Stimulated activated CD8-positive, alpha-beta memory T cell treated with anti-CD3 and anti-CD28 coated beads, Interleukin-12 subunit alpha, Interleukin-12 subunit beta, amount 100 ng/mL, for 1 hour (primary cell): ENCODE data around the gene IL17RE.
"Not testable (repeated sequence)": the region's sequence is repeated elsewhere in the genome, so short reads cannot be mapped to it uniquely, and the experiment has no call there.

Source experiments
- DNase-seq: peaks from one replicate; pipeline ENCODE4 v3.0.0-alpha.2; 2020; ENCODE audit warnings: low read depth

IL17RE gene, protein sequence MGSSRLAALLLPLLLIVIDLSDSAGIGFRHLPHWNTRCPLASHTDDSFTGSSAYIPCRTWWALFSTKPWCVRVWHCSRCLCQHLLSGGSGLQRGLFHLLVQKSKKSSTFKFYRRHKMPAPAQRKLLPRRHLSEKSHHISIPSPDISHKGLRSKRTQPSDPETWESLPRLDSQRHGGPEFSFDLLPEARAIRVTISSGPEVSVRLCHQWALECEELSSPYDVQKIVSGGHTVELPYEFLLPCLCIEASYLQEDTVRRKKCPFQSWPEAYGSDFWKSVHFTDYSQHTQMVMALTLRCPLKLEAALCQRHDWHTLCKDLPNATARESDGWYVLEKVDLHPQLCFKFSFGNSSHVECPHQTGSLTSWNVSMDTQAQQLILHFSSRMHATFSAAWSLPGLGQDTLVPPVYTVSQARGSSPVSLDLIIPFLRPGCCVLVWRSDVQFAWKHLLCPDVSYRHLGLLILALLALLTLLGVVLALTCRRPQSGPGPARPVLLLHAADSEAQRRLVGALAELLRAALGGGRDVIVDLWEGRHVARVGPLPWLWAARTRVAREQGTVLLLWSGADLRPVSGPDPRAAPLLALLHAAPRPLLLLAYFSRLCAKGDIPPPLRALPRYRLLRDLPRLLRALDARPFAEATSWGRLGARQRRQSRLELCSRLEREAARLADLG

DNA sequence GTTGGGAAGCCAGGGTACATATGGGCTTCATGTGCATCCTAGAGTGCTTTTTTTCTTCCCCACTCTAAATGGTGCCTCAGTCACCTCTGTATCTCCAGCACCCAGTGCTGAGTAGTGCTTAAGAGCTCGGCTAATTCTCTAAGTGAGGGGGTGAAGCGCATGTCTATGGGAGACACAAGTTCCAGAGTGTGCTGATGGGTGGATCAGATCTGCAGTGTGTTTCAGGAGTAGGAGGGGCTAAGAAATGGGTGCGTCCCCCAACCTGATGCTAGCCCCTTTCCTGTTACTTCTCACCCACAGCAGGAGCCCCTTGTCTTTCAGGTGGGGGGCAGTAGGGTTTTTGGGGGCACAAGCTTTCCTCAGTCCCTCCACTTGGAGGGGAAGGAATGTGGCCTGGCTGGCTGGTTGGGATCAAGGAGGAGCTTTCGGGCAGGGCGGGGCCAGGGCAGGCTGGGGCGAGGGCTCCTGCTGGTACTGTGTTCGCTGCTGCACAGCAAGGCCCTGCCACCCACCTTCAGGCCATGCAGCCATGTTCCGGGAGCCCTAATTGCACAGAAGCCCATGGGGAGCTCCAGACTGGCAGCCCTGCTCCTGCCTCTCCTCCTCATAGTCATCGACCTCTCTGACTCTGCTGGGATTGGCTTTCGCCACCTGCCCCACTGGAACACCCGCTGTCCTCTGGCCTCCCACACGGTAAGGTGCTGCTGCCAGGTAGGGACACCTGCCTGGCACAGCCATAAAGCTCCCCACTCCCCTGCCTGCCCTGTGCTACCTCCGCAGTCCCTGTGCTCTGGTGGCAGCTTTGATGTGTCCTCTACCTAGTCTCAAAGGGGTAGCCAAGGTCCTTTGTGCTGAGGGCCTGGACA, at the start of gene IL17RE:
Gene IL17RE (plus strand): TSS at position 477 of the 866 bp plus-strand sequence. CDS start 85 bp downstream, at position 562.
- no peak for DNase-seq

DNA sequence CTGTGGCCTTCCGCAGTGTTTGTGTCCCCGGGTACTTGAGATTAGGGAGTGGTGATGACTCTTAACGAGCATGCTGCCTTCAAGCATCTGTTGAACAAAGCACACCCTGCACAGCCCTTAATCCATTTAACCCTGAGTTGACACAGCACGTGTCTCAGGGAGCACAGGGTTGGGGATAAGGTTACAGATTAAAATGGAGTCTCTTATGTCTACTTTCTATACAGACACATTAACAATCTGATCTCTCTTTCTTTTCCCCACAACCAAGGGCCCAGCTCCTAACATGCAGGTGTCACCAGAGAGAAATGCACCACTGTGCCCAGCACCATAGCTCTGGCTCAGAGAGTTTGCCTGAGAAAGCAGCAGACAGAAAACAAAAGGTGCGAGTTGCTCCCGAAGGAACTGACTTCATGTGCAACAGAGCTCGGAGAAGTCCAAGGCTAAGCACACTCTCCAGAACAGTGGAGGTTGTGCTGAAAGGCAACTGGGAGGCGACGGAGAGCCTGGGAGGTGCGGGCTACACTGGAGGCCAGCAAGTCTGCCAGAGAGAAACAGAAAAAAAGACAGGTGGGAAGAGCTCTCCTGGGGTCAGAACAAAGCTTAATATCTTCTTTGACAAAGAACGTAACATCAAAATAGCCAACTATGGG, 48.2 kb upstream of the IL17RE start:
- not testable (repeated sequence) for DNase-seq

DNA sequence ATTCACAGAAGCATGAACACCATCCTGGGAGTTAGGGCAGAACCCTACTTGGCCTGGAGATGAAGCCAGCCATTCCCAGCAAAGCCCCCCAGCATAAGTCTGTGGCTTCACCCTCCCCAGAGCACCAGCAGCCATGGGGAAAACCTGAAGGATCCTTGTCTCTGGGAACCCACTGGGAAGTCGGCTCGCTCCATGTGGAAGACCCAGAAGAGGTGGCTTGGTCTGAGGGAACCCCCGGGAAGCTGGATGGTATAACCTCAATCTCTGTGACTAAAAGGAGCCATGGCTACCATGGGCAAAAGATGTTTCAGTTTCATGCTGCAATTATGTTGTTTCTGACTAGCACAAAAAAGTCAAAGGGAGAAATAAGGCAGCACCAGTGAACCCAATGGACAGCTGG, 47.1 kb upstream of the IL17RE start:
- no peak for DNase-seq

DNA sequence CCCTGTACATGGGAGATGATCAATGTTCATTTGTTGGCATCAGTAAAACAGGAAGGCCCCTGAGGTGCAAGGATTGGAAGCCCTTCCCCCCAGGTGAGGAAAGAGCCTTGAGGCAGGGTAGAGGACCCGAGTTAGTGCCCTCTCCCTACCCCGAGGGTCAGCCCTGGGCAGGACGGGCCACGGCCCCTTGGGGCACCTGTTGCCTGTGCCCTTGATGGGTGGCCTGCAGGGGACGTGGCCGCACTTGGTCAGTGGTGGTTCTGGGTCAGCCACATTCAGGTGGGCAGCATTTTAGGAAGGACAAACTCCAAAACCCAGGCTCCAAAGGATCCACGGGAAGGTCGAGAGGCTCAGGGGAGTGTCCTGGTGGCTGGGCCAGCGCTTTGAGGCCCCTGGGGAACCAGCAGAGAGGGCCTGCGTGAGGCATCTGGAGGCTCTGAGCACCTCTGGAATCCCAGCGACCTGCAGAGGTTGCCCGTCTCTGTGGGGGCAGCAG, 43.1 kb upstream of the IL17RE start:
- no peak for DNase-seq

DNA sequence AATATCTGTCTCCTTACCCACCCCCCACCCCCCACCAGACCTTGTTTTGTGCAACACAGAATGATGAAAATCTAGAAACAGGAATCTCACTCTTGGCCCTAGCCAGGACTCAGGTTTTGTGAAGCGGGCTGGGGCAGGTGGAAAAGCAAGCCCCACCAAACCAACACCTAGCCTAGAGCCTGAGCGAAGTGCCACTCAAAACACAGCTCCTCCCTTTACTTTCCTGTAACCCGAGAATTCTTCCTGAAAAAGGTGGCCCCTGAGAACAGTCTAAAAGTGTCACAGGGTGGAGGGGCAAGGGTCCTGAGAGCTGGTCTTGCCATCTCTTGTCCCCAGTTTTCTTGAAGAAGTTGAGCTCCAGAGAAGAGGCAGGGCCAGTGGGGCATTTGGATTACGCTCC, 41.4 kb upstream of the IL17RE start:
- no peak for DNase-seq

DNA sequence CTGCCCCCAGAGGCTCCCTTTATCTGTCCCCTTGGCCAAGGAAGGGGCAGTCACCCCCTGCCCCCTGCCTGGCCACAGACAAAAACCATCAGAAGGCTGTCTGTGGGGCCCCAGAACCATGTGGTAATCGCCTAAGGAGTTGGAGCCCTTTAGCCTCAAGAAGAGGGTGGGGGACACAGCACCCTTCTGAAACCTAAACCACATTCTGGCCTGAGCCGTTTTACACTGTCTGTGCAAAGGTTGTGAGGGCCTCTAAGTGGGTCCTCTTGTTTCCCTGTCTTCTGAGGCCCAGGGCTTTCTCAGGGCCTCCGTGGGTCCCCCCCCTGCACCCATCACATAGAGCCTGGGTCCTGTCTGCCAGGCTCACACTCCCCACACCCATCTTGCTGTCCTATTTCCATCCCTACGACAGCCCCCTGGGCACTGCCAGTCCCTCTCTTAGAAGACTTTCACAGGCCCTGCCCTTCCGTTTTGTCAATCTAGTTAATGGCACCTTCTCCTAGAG, 41.0 kb upstream of the IL17RE start:
- DNase-seq: no peak

DNA sequence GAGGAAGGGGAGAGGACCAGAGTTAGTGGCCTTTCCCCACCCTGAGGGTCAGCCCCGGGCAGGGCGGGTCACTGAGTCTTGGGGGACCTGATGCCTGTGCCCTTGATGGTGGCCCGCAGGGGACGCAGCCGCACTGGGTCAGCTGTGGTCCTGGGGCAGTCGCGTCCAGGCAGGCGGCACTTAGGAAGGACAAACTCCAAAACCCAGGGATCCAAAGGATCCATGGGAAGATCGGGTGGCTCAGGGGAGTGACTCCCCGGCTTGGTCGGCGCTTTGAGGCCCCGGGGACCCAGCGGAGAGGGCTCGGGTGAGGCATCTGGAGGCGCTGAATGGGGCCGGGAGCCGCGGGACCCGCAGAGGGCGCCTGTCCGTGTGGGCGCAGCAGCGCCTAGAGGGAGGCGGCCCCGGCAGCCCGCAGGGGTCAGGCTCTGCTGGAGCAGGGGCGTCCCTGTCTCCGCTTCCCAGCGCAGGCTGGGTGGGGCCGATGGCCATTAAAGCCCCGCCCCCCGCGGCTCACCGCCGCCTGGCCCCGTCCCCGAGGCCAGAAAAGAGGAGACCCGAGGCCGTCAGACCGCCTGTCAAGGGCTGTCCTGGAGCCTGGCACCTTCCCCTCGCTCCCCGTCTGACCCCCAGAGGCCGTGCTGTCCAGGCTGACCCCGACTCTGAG, 40.1 kb upstream of the IL17RE start:
- no peak for DNase-seq

DNA sequence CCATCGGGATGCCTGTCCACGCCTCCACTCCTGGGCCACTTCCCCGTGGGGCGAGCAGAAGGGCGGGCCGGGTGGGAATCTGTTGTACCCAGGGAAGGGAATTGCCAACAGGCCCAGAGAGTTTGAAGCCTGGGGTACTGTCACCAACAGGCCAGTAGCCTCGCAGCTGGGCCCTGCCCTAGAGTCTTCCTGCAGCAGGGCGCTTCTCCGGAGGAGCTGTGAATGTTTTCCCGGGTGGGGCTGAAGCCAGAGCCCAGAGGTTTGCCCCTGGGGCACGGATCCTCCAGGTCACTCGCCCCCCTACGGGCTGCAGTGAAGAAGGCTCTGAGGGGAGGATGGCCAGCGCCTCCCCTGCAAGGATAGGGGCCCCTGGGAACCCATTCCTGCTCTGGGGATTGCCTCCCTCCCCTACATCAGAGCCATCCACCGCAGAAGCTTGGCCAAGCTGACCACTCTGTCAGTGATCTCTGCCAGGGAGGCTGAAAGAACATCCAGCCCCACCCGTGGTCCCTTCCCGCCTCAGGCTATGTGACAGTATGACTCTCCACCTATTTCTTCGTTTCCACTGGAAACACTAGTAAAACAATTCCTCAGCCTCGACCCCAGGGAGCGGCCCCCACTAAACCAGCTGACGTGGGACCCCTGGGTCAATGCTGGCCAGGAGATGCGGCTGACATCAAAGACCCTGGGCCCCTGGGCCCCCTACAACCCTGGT, 39.4 kb upstream of the IL17RE start:
- DNase-seq: no peak

DNA sequence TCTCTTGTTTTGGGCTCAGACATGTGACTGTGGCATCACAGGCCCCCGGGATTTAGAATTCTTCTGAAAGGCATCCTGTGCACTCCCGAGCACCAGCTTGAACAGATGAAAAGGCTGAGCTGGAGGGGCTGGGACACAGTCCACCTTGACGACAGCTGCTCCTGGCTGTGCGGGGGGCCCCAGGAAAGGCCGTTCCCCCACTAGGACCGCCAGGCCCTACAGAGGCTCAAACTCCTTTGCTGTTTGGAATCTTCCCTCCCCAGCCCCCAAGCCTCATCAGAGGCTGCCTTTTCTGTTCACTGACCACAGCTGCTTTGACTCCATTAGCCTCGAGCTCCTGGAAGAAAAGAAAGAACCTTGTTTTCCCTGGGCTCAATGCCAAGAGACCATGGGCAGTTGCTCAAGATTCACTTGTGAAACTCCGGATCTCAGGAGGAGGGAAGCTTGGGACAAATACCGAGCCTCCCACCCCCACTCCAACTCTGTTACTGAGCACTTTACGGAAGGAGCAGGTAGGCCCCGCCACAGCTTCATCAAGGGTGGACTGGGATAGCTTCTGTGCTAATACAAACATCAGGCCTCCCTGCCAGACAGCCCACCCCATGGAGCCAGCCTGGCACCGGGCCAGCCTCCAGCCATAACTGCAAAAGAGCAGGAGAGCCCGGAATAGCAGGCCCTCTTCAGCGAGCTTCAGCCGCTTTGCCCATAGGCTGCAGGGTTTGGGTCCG, 38.3 kb upstream of the IL17RE start:
- DNase-seq: no peak

DNA sequence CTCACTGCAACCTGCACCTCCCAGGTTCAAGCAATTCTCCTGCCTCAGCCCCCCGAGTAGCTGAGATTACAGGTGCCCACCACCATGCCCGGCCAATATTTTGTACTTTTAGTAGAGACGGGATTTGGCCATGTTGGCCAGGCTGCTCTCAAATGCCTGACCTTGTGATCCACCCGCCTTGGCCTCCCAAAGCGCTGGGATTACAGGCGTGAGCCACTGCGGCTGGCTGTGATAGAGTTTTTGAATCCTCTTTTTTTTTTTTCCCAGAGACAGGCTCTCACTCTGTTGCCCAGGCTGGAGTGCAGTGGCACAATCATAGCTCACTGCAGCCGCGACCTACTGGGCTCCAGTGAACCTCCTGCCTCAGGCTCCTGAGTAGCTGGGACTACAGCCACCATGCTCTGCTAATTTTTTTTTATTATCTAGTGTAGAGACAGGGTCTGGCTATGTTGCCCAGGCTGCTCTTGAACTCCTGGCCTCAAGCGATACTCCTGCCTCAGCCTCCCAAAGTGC, 37.5 kb upstream of the IL17RE start:
- DNase-seq: not testable (repeated sequence)

DNA sequence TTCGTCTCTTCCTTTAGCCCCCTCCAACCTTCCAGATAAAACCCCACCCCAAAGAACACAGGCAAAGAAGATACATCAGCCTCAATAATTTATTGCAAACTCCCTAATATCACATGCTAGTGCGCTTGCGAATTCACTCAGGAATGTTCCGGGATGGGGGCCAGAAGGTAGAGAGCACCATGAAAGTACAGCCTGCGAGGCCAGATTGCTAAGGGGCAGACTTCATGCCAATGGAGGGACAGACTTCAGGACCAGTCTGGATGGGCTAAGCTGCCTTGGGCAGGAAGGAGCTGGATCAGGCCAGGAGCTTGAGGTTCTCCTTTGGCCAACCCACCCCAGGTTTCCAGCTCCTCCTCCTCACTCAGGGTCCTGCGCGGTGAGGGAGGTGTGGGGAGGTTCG, 36.0 kb upstream of the IL17RE start:
- DNase-seq: no peak

DNA sequence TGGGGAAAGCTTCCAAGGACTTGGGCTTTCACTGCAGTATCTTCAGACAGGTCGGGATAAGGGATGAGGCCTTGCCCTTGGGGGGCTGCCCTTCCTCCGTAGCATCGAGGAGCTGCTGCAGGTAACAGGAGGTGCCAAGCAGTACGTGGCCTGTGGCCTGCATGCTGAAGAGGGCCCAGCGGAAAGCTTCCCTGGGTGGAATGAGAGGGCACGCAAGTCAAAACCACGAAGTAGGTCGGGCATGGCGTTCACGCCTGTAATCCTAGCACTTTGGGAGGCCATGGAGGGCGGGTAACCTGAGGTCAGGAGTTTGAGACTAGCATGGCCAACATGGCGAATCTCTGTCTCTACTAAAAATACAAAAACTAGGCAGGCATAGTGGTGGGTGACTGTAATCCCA, 35.5 kb upstream of the IL17RE start:
- DNase-seq: no peak

DNA sequence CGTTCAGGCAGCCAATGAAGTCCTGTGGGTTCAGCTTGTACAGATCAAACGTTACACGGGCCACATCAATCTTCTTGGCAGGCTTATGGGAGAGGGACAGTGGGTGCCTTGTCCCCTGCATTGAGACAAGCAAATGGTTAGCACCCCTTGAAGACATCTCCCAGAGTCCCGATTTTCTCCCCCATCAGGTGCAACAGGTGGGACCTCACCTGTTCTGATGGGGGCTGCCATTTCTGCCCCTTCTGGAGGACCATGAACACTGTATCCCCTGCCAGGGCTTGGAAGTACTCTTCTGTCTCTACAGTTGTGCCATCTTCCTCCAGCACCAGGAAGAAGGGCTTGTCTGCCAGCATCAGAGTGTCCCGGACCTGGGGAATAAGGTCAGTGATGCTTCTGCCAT, 32.7 kb upstream of the IL17RE start:
- DNase-seq: no peak

DNA sequence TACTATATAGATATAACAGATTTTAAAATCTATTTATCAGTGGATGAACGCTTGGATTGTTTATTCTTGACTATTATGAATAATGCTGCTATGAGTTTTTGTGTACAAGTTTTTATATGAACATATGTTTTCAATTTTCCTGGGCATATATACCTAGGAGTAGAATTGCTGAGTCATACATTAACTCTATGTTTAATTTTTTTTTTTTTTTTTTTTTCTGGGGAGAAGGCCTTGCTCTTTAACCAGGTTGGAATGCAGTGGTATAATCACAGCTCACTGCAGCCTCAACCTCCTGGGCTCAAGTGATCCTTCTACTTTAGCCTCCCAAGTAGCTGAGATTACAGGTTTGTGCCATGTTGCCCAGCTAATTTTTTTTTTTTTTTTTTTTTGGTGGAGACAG, 31.7 kb upstream of the IL17RE start:
- no peak for DNase-seq

DNA sequence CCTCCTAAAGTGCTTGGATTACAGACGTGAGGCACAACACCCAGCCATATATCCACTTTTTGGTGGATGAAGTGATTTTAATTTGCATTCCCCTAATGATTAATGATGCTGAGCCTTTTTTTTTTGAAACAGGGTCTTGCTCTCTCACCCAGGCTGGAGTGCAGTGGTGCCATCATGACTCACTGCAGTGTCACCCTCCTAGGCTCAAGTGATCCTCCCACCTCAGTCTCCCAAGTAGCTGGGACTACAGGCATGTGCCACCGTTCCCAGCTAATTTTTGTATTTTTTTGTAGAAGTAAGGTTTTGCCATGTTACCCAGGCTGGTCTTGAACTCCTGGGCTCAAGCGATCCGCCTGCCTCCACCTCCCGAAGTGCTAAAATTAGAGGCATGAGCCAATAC, 30.6 kb upstream of the IL17RE start:
- DNase-seq: not testable (repeated sequence)

DNA sequence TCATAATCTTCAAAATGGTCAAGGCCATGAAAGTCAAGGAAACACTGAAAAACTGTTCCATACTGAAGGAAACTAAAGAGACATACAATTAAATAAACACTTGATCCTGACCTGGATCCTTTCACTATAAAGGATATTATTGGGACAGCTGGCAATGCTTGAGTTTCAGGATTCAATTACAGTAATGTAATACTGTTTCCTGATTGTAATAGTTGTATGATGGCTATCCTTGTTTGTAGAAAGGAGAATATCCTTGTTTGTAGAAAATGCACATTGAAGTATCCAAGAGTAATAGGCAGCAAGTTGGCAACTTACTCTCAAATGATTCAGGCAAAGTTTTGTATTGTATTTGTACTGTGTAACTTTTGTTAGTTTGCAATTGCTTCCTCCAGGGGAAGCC, 27.2 kb upstream of the IL17RE start:
- DNase-seq: no peak

DNA sequence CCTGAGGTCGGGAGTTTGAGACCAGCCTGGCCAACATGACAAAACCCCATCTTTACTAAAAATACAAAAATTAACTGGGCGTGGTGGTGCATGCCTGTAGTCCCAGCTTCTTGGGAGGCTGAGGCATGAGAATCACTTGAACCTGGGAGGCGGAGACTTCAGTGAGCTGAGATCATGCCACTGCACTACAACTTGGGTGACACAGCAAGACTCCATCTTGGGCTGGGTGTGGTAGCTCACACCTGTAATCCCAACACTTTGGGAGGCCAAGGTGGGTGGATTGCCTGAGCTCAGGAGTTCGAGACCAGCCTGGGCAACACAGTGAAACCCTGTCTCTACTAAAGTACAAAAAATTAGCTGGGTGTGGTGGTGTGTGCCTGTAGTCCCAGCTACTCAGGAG, 26.4 kb upstream of the IL17RE start:
- not testable (repeated sequence) for DNase-seq

DNA sequence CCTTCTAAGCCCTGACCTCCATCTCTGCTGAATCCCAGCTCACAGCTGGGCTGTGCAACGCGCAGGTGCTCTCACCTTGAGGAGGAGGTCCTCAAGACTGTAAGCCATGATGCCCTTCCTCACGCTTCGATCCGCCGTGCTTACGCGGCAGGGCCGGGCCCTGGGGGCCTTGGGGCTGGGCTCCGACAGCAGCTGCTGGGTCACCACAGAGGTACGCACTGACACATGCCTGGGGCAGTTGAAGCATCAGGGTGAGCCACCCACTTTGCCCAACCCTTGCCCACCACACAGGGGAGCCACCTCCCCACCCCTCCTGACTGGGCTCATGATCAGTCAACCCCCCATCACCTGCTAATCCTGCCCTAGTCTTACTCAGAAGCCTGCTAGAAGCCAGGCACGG, 25.7 kb upstream of the IL17RE start:
- DNase-seq: no peak

DNA sequence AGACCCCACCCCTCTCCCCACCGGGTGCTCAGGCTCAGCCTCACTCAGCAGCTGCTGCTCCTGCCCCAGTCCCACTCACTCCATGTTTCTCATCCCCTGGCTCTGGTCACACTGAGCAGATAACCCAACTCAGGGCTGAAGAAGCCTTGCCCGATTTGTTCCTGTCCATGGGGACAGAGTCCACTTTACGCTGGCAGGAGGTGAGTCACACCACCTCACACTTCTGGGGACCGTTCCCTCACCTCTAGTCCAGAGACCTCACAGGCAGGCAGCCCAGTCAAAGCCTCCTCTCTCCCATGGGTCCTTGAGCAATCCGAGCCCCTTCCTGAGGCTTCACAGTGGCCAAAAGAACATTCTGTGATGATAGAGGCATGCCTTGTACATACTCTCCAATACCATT, 23.9 kb upstream of the IL17RE start:
- DNase-seq: no peak
